ENCODE results near the gene PSMB2.

PSMB2 gene

GRCh38 chr1:35675773-35676172, 34.4 kb upstream of the PSMB2 start (continued):
- TF ChIP-seq ZSCAN5A (tag by site-specific recombination; IDR thresholded peaks at IDR 0.05) (no peak), ZNF148 (tag by site-specific recombination; IDR thresholded peaks at IDR 0.05; ENCODE audit: borderline replicate concordance) (no peak), EGR2 (tag by site-specific recombination; IDR thresholded peaks at IDR 0.05; ENCODE audit: low read depth) (peak; percentile 82), ZNF555 (tag by site-specific recombination; conservative IDR thresholded peaks at IDR 0.05) (no peak), ZIC2 (tag by site-specific recombination; IDR thresholded peaks at IDR 0.05) (peak; percentile 58), AEBP2 (tag by site-specific recombination; IDR thresholded peaks at IDR 0.05; ENCODE audit: borderline replicate concordance) (no peak), HOXC10 (CRISPR knock-in tag; IDR thresholded peaks at IDR 0.05) (no peak), ZNF146 (tag by site-specific recombination; IDR thresholded peaks at IDR 0.05) (no peak), MEIS1 (CRISPR knock-in tag; IDR thresholded peaks at IDR 0.05; ENCODE audit: borderline replicate concordance) (no peak), ZNF785 (tag by site-specific recombination; IDR thresholded peaks at IDR 0.05) (no peak), ZNF513 (tag by site-specific recombination; IDR thresholded peaks at IDR 0.05) (no peak), ZFHX2 (tag by site-specific recombination; conservative IDR thresholded peaks at IDR 0.05) (peak; percentile 91), PRDM1 (tag by site-specific recombination; IDR thresholded peaks at IDR 0.05) (no peak), SETDB1 (IDR thresholded peaks at IDR 0.05; ENCODE audit: insufficient read length, low read length) (no peak), ZBTB6 (tag by site-specific recombination; IDR thresholded peaks at IDR 0.05) (no peak), ZBTB17 (tag by site-specific recombination; IDR thresholded peaks at IDR 0.05) (peak; percentile 83), ZNF610 (tag by site-specific recombination; IDR thresholded peaks at IDR 0.05; ENCODE audit: borderline replicate concordance) (no peak), ZNF266 (tag by site-specific recombination; IDR thresholded peaks at IDR 0.05; ENCODE audit: low read depth) (no peak), ZNF366 (tag by site-specific recombination; conservative IDR thresholded peaks at IDR 0.05) (peak; percentile 95), SP3 (tag by site-specific recombination; IDR thresholded peaks at IDR 0.05) (no peak), YY2 (tag by site-specific recombination; IDR thresholded peaks at IDR 0.05) (no peak), ZSCAN23 (tag by site-specific recombination; IDR thresholded peaks at IDR 0.05) (no peak), ZNF843 (tag by site-specific recombination; IDR thresholded peaks at IDR 0.05) (no peak), ZNF514 (tag by site-specific recombination; IDR thresholded peaks at IDR 0.05) (no peak), ZNF558 (tag by site-specific recombination; IDR thresholded peaks at IDR 0.05) (no peak), ZNF280C (tag by site-specific recombination; IDR thresholded peaks at IDR 0.05) (no peak), ZNF624 (tag by site-specific recombination; IDR thresholded peaks at IDR 0.05) (no peak), ZNF155 (tag by site-specific recombination; IDR thresholded peaks at IDR 0.05) (no peak), ZNF473 (tag by site-specific recombination; IDR thresholded peaks at IDR 0.05) (no peak), KLF16 (tag by site-specific recombination; IDR thresholded peaks at IDR 0.05) (no peak), ZNF837 (tag by site-specific recombination; IDR thresholded peaks at IDR 0.05) (no peak), ZNF707 (tag by site-specific recombination; IDR thresholded peaks at IDR 0.05) (no peak), ZNF211 (tag by site-specific recombination; IDR thresholded peaks at IDR 0.05; ENCODE audit: low read depth) (no peak)

Measured in HEK293 (cell line).